Trophoblast cell (in vitro differentiated cells and primary cell): ENCODE data around the gene GOPC.

Experiments
- DNase-seq, 2 donors: peaks; one replicate each; pipeline ENCODE4 v3.0.0-alpha.2; 2016
- H2AFZ ChIP-seq: 2 replicates; pipeline ENCODE4 v1.6.1; 2013; ENCODE audit warnings: low read length, moderate library complexity, mild to moderate bottlenecking; ENCODE audit not compliant: insufficient read depth, poor library complexity
- H2AK5ac ChIP-seq: 2 replicates; pipeline ENCODE4 v1.6.1; 2013; ENCODE audit warnings: mild to moderate bottlenecking, low read length
- H2BK120ac ChIP-seq: 2 replicates; pipeline ENCODE4 v1.6.1; 2013; ENCODE audit warnings: low read length, mild to moderate bottlenecking, moderate library complexity; ENCODE audit not compliant: insufficient read depth, poor library complexity
- H2BK12ac ChIP-seq: 2 replicates; pipeline ENCODE4 v1.6.1; 2013; ENCODE audit warnings: mild to moderate bottlenecking, low read length, moderate library complexity
- H2BK5ac ChIP-seq: 2 replicates; pipeline ENCODE4 v1.6.1; 2013; ENCODE audit warnings: low read length, low read depth, moderate library complexity, mild to moderate bottlenecking; ENCODE audit not compliant: poor library complexity
- H3K14ac ChIP-seq: 2 replicates; pipeline ENCODE4 v1.6.1; 2013; ENCODE audit warnings: mild to moderate bottlenecking, low read length
- H3K18ac ChIP-seq: 2 replicates; pipeline ENCODE4 v1.6.1; 2013; ENCODE audit warnings: mild to moderate bottlenecking, low read length
- H3K23ac ChIP-seq: 2 replicates; pipeline ENCODE4 v1.6.1; 2013; ENCODE audit warnings: low read length
- H3K27ac ChIP-seq: 2 replicates; pipeline ENCODE4 v1.5.1; 2013; ENCODE audit warnings: low read depth, mild to moderate bottlenecking, inconsistent platforms, low read length, moderate library complexity
- H3K27me3 ChIP-seq: 2 replicates; pipeline ENCODE4 v1.6.1; 2013; ENCODE audit warnings: inconsistent platforms, mild to moderate bottlenecking, low read length, moderate library complexity; ENCODE audit not compliant: insufficient read depth
- H3K36me3 ChIP-seq, 2 experiments: 1 replicate in 1 of 2; 2 replicates in 1 of 2; pipeline ENCODE4 v1.6.1; 2013; ENCODE audit warnings: low read length in 2 of 2, mild to moderate bottlenecking in 2 of 2, moderate library complexity in 1 of 2; ENCODE audit not compliant: insufficient read depth in 2 of 2, control insufficient read depth in 1 of 2
- H3K4ac ChIP-seq: 2 replicates; pipeline ENCODE4 v1.6.1; 2013; ENCODE audit warnings: low read depth, mild to moderate bottlenecking, low read length, moderate library complexity
- H3K4me1 ChIP-seq, 2 experiments: 1 replicate in 1 of 2; 2 replicates in 1 of 2; pipeline ENCODE4 v1.6.1; 2013; ENCODE audit warnings: low read length in 2 of 2, mild to moderate bottlenecking in 2 of 2, moderate library complexity in 1 of 2; ENCODE audit not compliant: insufficient read depth in 2 of 2, control insufficient read depth in 1 of 2
- H3K4me2 ChIP-seq: 2 replicates; pipeline ENCODE4 v1.6.1; 2013; ENCODE audit warnings: inconsistent platforms, mild to moderate bottlenecking, low read length, moderate library complexity
- H3K4me3 ChIP-seq: 2 replicates; pipeline ENCODE4 v1.5.1; 2013; ENCODE audit warnings: mild to moderate bottlenecking, low read depth, low read length, inconsistent platforms
- H3K79me1 ChIP-seq: one replicate; pipeline ENCODE4 v1.6.1; 2013; ENCODE audit warnings: low read length
- H3K79me2 ChIP-seq: 2 replicates; pipeline ENCODE4 v1.6.1; 2013; ENCODE audit warnings: low read length, mild to moderate bottlenecking; ENCODE audit not compliant: control insufficient read depth, insufficient read depth, poor library complexity
- H3K9ac ChIP-seq: 2 replicates; pipeline ENCODE4 v1.6.1; 2013; ENCODE audit warnings: mild to moderate bottlenecking, low read length
- H3K9me3 ChIP-seq: 2 replicates; pipeline ENCODE4 v1.6.1; 2013; ENCODE audit warnings: low read depth, mild to moderate bottlenecking, control low read depth, inconsistent platforms, low read length; ENCODE audit not compliant: insufficient read depth
- H4K12ac ChIP-seq: 2 replicates; pipeline ENCODE4 v1.6.1; 2013; ENCODE audit warnings: low read depth, mild to moderate bottlenecking, low read length, moderate library complexity
- H4K8ac ChIP-seq: 2 replicates; pipeline ENCODE4 v1.6.1; 2013; ENCODE audit warnings: low read depth, mild to moderate bottlenecking, low read length, moderate library complexity
- H4K91ac ChIP-seq: one replicate; pipeline ENCODE4 v1.6.1; 2013; ENCODE audit warnings: low read depth, mild to moderate bottlenecking, low read length, moderate library complexity
- WGBS: extraction: QIAGEN DNeasy Blood & Tissue Kit; methylation state at CpG from one replicate; pipeline ENCODE4 v1.1.7; 2013; ENCODE audit warnings: missing lambda C conversion rate; ENCODE audit not compliant: insufficient read length, insufficient coverage; ENCODE audit errors: extremely low coverage; 5-methylcytosine and 5-hydroxymethylcytosine counted together

Gene GOPC

DNA sequence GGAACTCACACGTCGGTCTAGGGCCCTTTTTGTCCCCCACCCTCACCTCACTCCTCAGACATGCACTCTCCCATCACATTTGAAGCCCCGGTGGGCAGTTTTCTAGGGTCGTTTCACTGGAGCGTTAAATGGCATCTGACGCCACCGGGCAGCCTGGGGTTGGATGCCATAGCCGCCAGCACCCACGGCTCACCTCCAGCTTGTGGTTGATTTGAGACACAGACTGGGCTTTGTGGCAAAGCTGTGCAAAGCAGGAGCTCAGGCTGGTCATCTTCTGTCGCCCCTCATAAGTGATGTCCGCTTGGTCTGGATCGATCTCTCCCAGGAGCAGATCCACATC is 530 bp downstream of the GOPC start:
- Histone ChIP-seq H3K27me3 (no peaks in the 10 kb centered on the region), H2AFZ (peak overlapping the region; percentile 76), H3K9ac (peak overlapping the region; percentile 83), H3K79me2 (peaks cover 7% of the 10 kb centered on the region), H3K9me3 (no peaks in the 10 kb centered on the region), H3K36me3 (peaks cover 0 to 7% of the 10 kb centered on the region in 2 experiments), H3K4me3 (peak overlapping the region; percentile 100), H3K4ac (peak overlapping the region; percentile 96), H3K14ac (peak overlapping the region; percentile 87), H3K79me1 (peaks cover 9% of the 10 kb centered on the region), H2BK12ac (no peak overlapping the region), H3K18ac (peak overlapping the region; percentile 58), H3K4me2 (peak overlapping the region; percentile 96), H3K23ac (no peak overlapping the region), H2BK5ac (peak overlapping the region; percentile 44), H2AK5ac (peak overlapping the region; percentile 46), H2BK120ac (no peak overlapping the region), H4K12ac (peak overlapping the region; percentile 47), H4K91ac (peak overlapping the region; percentile 65), H3K27ac (peak overlapping the region; percentile 85), H3K4me1 (peaks cover 0 to 2% of the 10 kb centered on the region in 2 experiments), H4K8ac (peak overlapping the region; percentile 87)
- WGBS = no CpG with 5 or more reads among the region's 12 CpGs
- peak; percentile 12 to 16 for DNase-seq

GRCh38 chr6:117600008-117600743 is 2.1 kb downstream of the GOPC start:
- H4K12ac ChIP-seq = no peak overlapping the region

GRCh38 chr6:117597755-117598154 is 4.6 kb downstream of the GOPC start:
- Histone ChIP-seq H3K9me3 (no peaks in the 10 kb centered on the region), H3K18ac (no peak overlapping the region), H3K79me2 (peaks cover 7% of the 10 kb centered on the region), H3K79me1 (peaks cover 9% of the 10 kb centered on the region), H3K4me1 (peaks cover 0 to 2% of the 10 kb centered on the region in 2 experiments), H3K23ac (no peak overlapping the region), H2BK5ac (no peak overlapping the region), H4K12ac (no peak overlapping the region), H4K8ac (no peak overlapping the region), H2BK120ac (no peak overlapping the region), H3K4ac (no peak overlapping the region), H3K36me3 (peaks cover 0 to 7% of the 10 kb centered on the region in 2 experiments), H3K4me3 (no peak overlapping the region), H2AFZ (no peak overlapping the region), H2BK12ac (no peak overlapping the region), H2AK5ac (no peak overlapping the region), H4K91ac (no peak overlapping the region), H3K27ac (no peak overlapping the region), H3K9ac (no peak overlapping the region), H3K14ac (no peak overlapping the region), H3K27me3 (no peaks in the 10 kb centered on the region), H3K4me2 (no peak overlapping the region)
- no peak for DNase-seq
- no CpG with 5 or more reads among the region's 2 CpGs for WGBS

More at GRCh38 chr6:117600008-117600743, 2.1 kb downstream of the GOPC start:
- Histone ChIP-seq H3K18ac (no peak overlapping the region), H3K14ac (no peak overlapping the region), H4K8ac (no peak overlapping the region), H4K91ac (no peak overlapping the region), H3K9ac (no peak overlapping the region), H2AK5ac (no peak overlapping the region), H3K4me2 (peak overlapping the region; percentile 4), H3K23ac (no peak overlapping the region), H2AFZ (no peak overlapping the region), H3K36me3 (peaks cover 0 to 7% of the 10 kb centered on the region in 2 experiments), H3K79me1 (peaks cover 9% of the 10 kb centered on the region), H3K79me2 (peaks cover 7% of the 10 kb centered on the region), H3K4ac (peak overlapping the region; percentile 84), H3K4me1 (peaks cover 0 to 2% of the 10 kb centered on the region in 2 experiments), H3K4me3 (no peak overlapping the region), H2BK120ac (no peak overlapping the region), H3K27me3 (no peaks in the 10 kb centered on the region), H3K9me3 (no peaks in the 10 kb centered on the region), H3K27ac (no peak overlapping the region), H2BK5ac (no peak overlapping the region), H2BK12ac (no peak overlapping the region)
- WGBS = no CpG with 5 or more reads among the region's 6 CpGs
- no peak for DNase-seq

GRCh38 chr6:117595099-117595923 is 7.0 kb downstream of the GOPC start:
- no peak for DNase-seq
- H3K36me3 ChIP-seq = peaks cover 3 to 7% of the 10 kb centered on the region in 2 experiments
- H3K27me3 ChIP-seq = no peaks in the 10 kb centered on the region
- H4K12ac ChIP-seq = no peak overlapping the region
- no peak overlapping the region for H2BK120ac ChIP-seq
- no peak overlapping the region for H3K27ac ChIP-seq
- no peak overlapping the region for H3K14ac ChIP-seq
- no peak overlapping the region for H3K4ac ChIP-seq
- no peak overlapping the region for H4K91ac ChIP-seq
- WGBS = no CpG with 5 or more reads among the region's 2 CpGs
- peaks cover 2% of the 10 kb centered on the region for H3K79me2 ChIP-seq
- H3K4me2 ChIP-seq = no peak overlapping the region
- no peak overlapping the region for H2BK5ac ChIP-seq
- H3K4me1 ChIP-seq = peaks cover 0 to 2% of the 10 kb centered on the region in 2 experiments
- no peaks in the 10 kb centered on the region for H3K79me1 ChIP-seq
- H3K18ac ChIP-seq = no peak overlapping the region
- no peak overlapping the region for H3K4me3 ChIP-seq
- no peak overlapping the region for H2AK5ac ChIP-seq
- no peak overlapping the region for H2AFZ ChIP-seq
- H3K9ac ChIP-seq = no peak overlapping the region
- H3K9me3 ChIP-seq = no peaks in the 10 kb centered on the region
- no peak overlapping the region for H2BK12ac ChIP-seq
- H4K8ac ChIP-seq = no peak overlapping the region
- H3K23ac ChIP-seq = no peak overlapping the region
